ENCODE measurements around the gene KCNH5. TPM values are rescaled to one million over a fixed set of nuclear protein-coding genes. Genes with fewer than 3 reads are reported as not detected.

The KCNH5 gene
- total and polyA plus RNA-seq, 2 donors (not counting 1 experiment from before 2014, with no cell fraction given), result 0.03 to 0.83 TPM

GRCh38 chr14:62957562-62957961, 87.7 kb downstream of the KCNH5 start:
- no peak for TF ChIP-seq EZH2 (IDR thresholded peaks at IDR 0.05; ENCODE audit: low read length, missing control alignments)
- no peak for TF ChIP-seq CTCF (conservative IDR thresholded peaks at IDR 0.05 in 1 of 2, IDR thresholded peaks at IDR 0.05 in 1 of 2; ENCODE audit: low read depth in 1 of 2, low read length in 2 of 2)
- Histone ChIP-seq H3K36me3 (ENCODE audit: control insufficient read depth, insufficient read depth, low read length) (no peaks in the 10 kb centered on the region), H4K20me1 (ENCODE audit: control insufficient read depth, extremely low read depth, insufficient read depth, low read length) (no peaks in the 10 kb centered on the region), H3K79me2 (ENCODE audit: control insufficient read depth, insufficient read depth, low read length) (no peaks in the 10 kb centered on the region), H3K4me2 (ENCODE audit: extremely low read depth, insufficient read depth, low read length) (no peak overlapping the region), H3K4me3 (replicated peaks in 1 of 4; ENCODE audit: control extremely low read depth in 1 of 4, insufficient read depth in 1 of 4, low read depth in 3 of 4, low read length in 4 of 4) (no peak overlapping the region), H3K9me3 (ENCODE audit: control insufficient read depth, insufficient read depth, low read depth, low read length) (no peaks in the 10 kb centered on the region), H3K4me1 (ENCODE audit: control insufficient read depth, extremely low read depth, insufficient read depth, low read length) (peaks cover 15% of the 10 kb centered on the region), H3K27me3 (ENCODE audit: control insufficient read depth, insufficient read depth, low read length) (no peaks in the 10 kb centered on the region), H3K27ac (ENCODE audit: insufficient read depth, low read length) (no peak overlapping the region), H3K9ac (ENCODE audit: insufficient read depth, low read length) (no peak overlapping the region), H2AFZ (ENCODE audit: low read length) (no peak overlapping the region)
- DNase-seq (ENCODE audit: low read depth in 2 of 2), result peak; percentile 91 to 100

GRCh38 chr14:62956413-62956812, 88.8 kb downstream of the KCNH5 start:
- H3K79me2 ChIP-seq (ENCODE audit: control insufficient read depth, insufficient read depth, low read length), result no peaks in the 10 kb centered on the region
- H3K4me2 ChIP-seq (ENCODE audit: extremely low read depth, insufficient read depth, low read length), result no peak overlapping the region
- no peak overlapping the region for H3K4me3 ChIP-seq (replicated peaks in 1 of 4; ENCODE audit: control extremely low read depth in 1 of 4, insufficient read depth in 1 of 4, low read depth in 3 of 4, low read length in 4 of 4)

DNA sequence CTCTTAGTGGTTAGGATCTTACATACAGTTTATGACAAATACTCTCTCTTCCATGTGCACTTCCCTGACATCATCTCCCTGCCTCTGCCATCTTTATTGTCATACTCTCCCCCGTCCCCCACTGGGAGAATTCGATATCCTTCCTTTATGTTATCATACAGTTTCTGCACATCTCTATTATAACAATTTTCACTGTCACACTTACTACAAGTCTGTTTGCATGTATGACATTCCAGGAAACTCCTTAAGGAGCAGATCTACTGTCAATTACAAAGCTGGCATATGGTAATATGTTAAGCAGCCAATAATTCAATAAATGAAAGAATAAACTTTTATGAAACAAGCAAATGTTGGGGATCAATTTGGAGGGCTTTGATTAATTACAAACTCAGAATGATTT, 91.1 kb downstream of the KCNH5 start:
- no peak for TF ChIP-seq CTCF (conservative IDR thresholded peaks at IDR 0.05 in 1 of 2, IDR thresholded peaks at IDR 0.05 in 1 of 2; ENCODE audit: low read depth in 1 of 2, low read length in 2 of 2)
- Histone ChIP-seq H3K9me3 (ENCODE audit: control insufficient read depth, insufficient read depth, low read depth, low read length) (no peaks in the 10 kb centered on the region), H4K20me1 (ENCODE audit: control insufficient read depth, extremely low read depth, insufficient read depth, low read length) (no peaks in the 10 kb centered on the region), H3K4me1 (ENCODE audit: control insufficient read depth, extremely low read depth, insufficient read depth, low read length) (peaks cover 15% of the 10 kb centered on the region), H3K27me3 (ENCODE audit: control insufficient read depth, insufficient read depth, low read length) (no peaks in the 10 kb centered on the region), H3K9ac (ENCODE audit: insufficient read depth, low read length) (no peak overlapping the region), H3K4me2 (ENCODE audit: extremely low read depth, insufficient read depth, low read length) (no peak overlapping the region), H2AFZ (ENCODE audit: low read length) (no peak overlapping the region), H3K4me3 (replicated peaks in 1 of 4; ENCODE audit: control extremely low read depth in 1 of 4, insufficient read depth in 1 of 4, low read depth in 3 of 4, low read length in 4 of 4) (no peak overlapping the region), H3K36me3 (ENCODE audit: control insufficient read depth, insufficient read depth, low read length) (no peaks in the 10 kb centered on the region), H3K27ac (ENCODE audit: insufficient read depth, low read length) (no peak overlapping the region), H3K79me2 (ENCODE audit: control insufficient read depth, insufficient read depth, low read length) (no peaks in the 10 kb centered on the region)
- DNase-seq (ENCODE audit: low read depth in 2 of 2), result no peak

More at GRCh38 chr14:62956413-62956812, 88.8 kb downstream of the KCNH5 start:
- Histone ChIP-seq H3K9me3 (ENCODE audit: control insufficient read depth, insufficient read depth, low read depth, low read length) (no peaks in the 10 kb centered on the region), H3K27me3 (ENCODE audit: control insufficient read depth, insufficient read depth, low read length) (no peaks in the 10 kb centered on the region), H2AFZ (ENCODE audit: low read length) (no peak overlapping the region), H3K27ac (ENCODE audit: insufficient read depth, low read length) (no peak overlapping the region), H3K4me1 (ENCODE audit: control insufficient read depth, extremely low read depth, insufficient read depth, low read length) (peaks cover 15% of the 10 kb centered on the region), H3K36me3 (ENCODE audit: control insufficient read depth, insufficient read depth, low read length) (no peaks in the 10 kb centered on the region), H3K9ac (ENCODE audit: insufficient read depth, low read length) (no peak overlapping the region), H4K20me1 (ENCODE audit: control insufficient read depth, extremely low read depth, insufficient read depth, low read length) (no peaks in the 10 kb centered on the region)
- no peak for TF ChIP-seq EZH2 (IDR thresholded peaks at IDR 0.05; ENCODE audit: low read length, missing control alignments)
- TF ChIP-seq CTCF (conservative IDR thresholded peaks at IDR 0.05 in 1 of 2, IDR thresholded peaks at IDR 0.05 in 1 of 2; ENCODE audit: low read depth in 1 of 2, low read length in 2 of 2), result no peak
- DNase-seq (ENCODE audit: low read depth in 2 of 2), result peak in 1 of 2 donors; percentile 38

Data from fibroblast of lung (primary cell).